Measurements from ENCODE around the gene CMSS1. TPM values are rescaled to one million over a fixed set of nuclear protein-coding genes. Genes with fewer than 3 reads are reported as not detected.
"Not testable (repeated sequence)": the region's sequence is repeated elsewhere in the genome, so short reads cannot be mapped to it uniquely, and the experiment has no call there.

The CMSS1 gene
- total RNA-seq, 1 experiment from 2014 or later = 86.3 TPM

GRCh38 chr3:100228247-100228646, 410.6 kb downstream of the CMSS1 start:
- Histone ChIP-seq H3K9me3 (ENCODE audit: control insufficient read depth, insufficient read depth, low read depth, low read length) (no peaks in the 10 kb centered on the region), H3K27ac (ENCODE audit: low read length) (no peak overlapping the region), H3K4me1 (ENCODE audit: control insufficient read depth, insufficient read depth, low read length) (no peaks in the 10 kb centered on the region), H3K4me3 (ENCODE audit: low read depth in 2 of 2, low read length in 2 of 2) (no peak overlapping the region), H3K36me3 (ENCODE audit: control insufficient read depth, insufficient read depth, low read length) (no peaks in the 10 kb centered on the region), H3K27me3 (ENCODE audit: control insufficient read depth, insufficient read depth, low read length) (no peaks in the 10 kb centered on the region)
- ChIA-PET CTCF (no interaction called here), POLR2A (no interaction called here)
- in situ Hi-C loops (cut with HindIII; ENCODE audit: low pct_unique_long_range_greater_than_20kb, low sequenced_read_pairs) (no loop called here), intact Hi-C loops (cut with micrococcal nuclease; ENCODE audit: unreplicated experiment) (no loop called here)
- BruUV-seq (replicated peaks) = no TSS peak
- no peak for DNase-seq (ENCODE audit: low read depth, low spot score)
- TF ChIP-seq, protein P1, sequence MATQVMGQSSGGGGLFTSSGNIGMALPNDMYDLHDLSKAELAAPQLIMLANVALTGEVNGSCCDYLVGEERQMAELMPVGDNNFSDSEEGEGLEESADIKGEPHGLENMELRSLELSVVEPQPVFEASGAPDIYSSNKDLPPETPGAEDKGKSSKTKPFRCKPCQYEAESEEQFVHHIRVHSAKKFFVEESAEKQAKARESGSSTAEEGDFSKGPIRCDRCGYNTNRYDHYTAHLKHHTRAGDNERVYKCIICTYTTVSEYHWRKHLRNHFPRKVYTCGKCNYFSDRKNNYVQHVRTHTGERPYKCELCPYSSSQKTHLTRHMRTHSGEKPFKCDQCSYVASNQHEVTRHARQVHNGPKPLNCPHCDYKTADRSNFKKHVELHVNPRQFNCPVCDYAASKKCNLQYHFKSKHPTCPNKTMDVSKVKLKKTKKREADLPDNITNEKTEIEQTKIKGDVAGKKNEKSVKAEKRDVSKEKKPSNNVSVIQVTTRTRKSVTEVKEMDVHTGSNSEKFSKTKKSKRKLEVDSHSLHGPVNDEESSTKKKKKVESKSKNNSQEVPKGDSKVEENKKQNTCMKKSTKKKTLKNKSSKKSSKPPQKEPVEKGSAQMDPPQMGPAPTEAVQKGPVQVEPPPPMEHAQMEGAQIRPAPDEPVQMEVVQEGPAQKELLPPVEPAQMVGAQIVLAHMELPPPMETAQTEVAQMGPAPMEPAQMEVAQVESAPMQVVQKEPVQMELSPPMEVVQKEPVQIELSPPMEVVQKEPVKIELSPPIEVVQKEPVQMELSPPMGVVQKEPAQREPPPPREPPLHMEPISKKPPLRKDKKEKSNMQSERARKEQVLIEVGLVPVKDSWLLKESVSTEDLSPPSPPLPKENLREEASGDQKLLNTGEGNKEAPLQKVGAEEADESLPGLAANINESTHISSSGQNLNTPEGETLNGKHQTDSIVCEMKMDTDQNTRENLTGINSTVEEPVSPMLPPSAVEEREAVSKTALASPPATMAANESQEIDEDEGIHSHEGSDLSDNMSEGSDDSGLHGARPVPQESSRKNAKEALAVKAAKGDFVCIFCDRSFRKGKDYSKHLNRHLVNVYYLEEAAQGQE (IDR thresholded peaks at IDR 0.05; ENCODE audit: insufficient read depth in 1 of 2, low read depth in 2 of 2, low read length in 1 of 2) = no peak
- TF ChIP-seq SIN3A (IDR thresholded peaks at IDR 0.05; ENCODE audit: borderline replicate concordance, insufficient read depth, low read depth, low read length) (no peak), POLR2AphosphoS5 (IDR thresholded peaks at IDR 0.05; ENCODE audit: low read depth, low read length) (no peak), TCF7L2 (IDR thresholded peaks at IDR 0.05; ENCODE audit: low read depth, low read length) (no peak)
- TF ChIP-seq, protein P2, sequence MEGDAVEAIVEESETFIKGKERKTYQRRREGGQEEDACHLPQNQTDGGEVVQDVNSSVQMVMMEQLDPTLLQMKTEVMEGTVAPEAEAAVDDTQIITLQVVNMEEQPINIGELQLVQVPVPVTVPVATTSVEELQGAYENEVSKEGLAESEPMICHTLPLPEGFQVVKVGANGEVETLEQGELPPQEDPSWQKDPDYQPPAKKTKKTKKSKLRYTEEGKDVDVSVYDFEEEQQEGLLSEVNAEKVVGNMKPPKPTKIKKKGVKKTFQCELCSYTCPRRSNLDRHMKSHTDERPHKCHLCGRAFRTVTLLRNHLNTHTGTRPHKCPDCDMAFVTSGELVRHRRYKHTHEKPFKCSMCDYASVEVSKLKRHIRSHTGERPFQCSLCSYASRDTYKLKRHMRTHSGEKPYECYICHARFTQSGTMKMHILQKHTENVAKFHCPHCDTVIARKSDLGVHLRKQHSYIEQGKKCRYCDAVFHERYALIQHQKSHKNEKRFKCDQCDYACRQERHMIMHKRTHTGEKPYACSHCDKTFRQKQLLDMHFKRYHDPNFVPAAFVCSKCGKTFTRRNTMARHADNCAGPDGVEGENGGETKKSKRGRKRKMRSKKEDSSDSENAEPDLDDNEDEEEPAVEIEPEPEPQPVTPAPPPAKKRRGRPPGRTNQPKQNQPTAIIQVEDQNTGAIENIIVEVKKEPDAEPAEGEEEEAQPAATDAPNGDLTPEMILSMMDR (IDR thresholded peaks at IDR 0.05) = no peak
- ATAC-seq = no peak

DNA sequence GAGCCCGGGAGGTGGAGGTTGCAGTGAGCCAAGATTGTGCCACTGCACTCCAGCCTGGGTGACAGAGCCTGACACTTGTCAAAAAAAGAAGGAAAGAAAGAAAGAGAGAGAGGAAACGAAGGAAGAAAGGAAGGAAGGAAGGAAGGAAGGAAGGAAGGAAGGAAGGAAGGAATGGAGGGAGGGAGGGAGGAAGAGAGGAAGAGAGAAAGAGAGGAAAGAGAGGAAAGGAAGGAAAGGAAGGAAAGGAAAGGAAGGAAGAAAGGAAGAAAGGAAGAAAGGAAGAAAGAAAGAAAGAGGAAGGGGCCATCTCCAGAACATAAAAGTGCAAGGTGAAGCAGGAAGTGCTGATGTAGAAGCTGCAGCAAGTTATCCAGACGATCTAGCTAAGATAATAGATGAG, 411.5 kb downstream of the CMSS1 start:
- BruUV-seq (replicated peaks); in situ Hi-C loops (cut with HindIII; ENCODE audit: low pct_unique_long_range_greater_than_20kb, low sequenced_read_pairs); H3K4me1 ChIP-seq (ENCODE audit: control insufficient read depth, insufficient read depth, low read length); DNase-seq (ENCODE audit: low read depth, low spot score); intact Hi-C loops (cut with micrococcal nuclease; ENCODE audit: unreplicated experiment); H3K27me3 ChIP-seq (ENCODE audit: control insufficient read depth, insufficient read depth, low read length); H3K36me3 ChIP-seq (ENCODE audit: control insufficient read depth, insufficient read depth, low read length); H3K9me3 ChIP-seq (ENCODE audit: control insufficient read depth, insufficient read depth, low read depth, low read length); H3K27ac ChIP-seq (ENCODE audit: low read length); H3K4me3 ChIP-seq (ENCODE audit: low read depth in 2 of 2, low read length in 2 of 2); ATAC-seq: not testable (repeated sequence)
- ChIA-PET POLR2A (interaction anchor here (0.6 kb wide), 1 partner anchor 196 kb away, joined by 4 read pairs; no protein-coding TSS in a partner anchor), CTCF (interaction anchor here (0.7 kb wide), 1 partner anchor 141 kb away, joined by 3 read pairs; no protein-coding TSS in a partner anchor)

GRCh38 chr3:100230710-100231109, 413.0 kb downstream of the CMSS1 start:
- no peak for DNase-seq (ENCODE audit: low read depth, low spot score)
- TF ChIP-seq, protein P1 (IDR thresholded peaks at IDR 0.05; ENCODE audit: insufficient read depth in 1 of 2, low read depth in 2 of 2, low read length in 1 of 2) = no peak
- TF ChIP-seq POLR2AphosphoS5 (IDR thresholded peaks at IDR 0.05; ENCODE audit: low read depth, low read length) (no peak), TCF7L2 (IDR thresholded peaks at IDR 0.05; ENCODE audit: low read depth, low read length) (no peak), SIN3A (IDR thresholded peaks at IDR 0.05; ENCODE audit: borderline replicate concordance, insufficient read depth, low read depth, low read length) (no peak)
- TF ChIP-seq, protein P2 (IDR thresholded peaks at IDR 0.05) = no peak
- intact Hi-C loops (cut with micrococcal nuclease; ENCODE audit: unreplicated experiment) = no loop called here
- no peaks in the 10 kb centered on the region for H3K27me3 ChIP-seq (ENCODE audit: control insufficient read depth, insufficient read depth, low read length)
- no peak overlapping the region for H3K4me3 ChIP-seq (ENCODE audit: low read depth in 2 of 2, low read length in 2 of 2)
- CTCF ChIA-PET = no interaction called here
- in situ Hi-C loops (cut with HindIII; ENCODE audit: low pct_unique_long_range_greater_than_20kb, low sequenced_read_pairs) = no loop called here
- H3K4me1 ChIP-seq (ENCODE audit: control insufficient read depth, insufficient read depth, low read length) = no peaks in the 10 kb centered on the region
- no peaks in the 10 kb centered on the region for H3K9me3 ChIP-seq (ENCODE audit: control insufficient read depth, insufficient read depth, low read depth, low read length)
- BruUV-seq (replicated peaks) = no TSS peak
- H3K36me3 ChIP-seq (ENCODE audit: control insufficient read depth, insufficient read depth, low read length) = no peaks in the 10 kb centered on the region
- POLR2A ChIA-PET = no interaction called here
- H3K27ac ChIP-seq (ENCODE audit: low read length) = no peak overlapping the region
- ATAC-seq = no peak
